K562 (cell line): ENCODE measurements around the gene NET1. TPM values are rescaled to one million over a fixed set of nuclear protein-coding genes. Genes with fewer than 3 reads are reported as not detected.

ENCODE experiments used
- MNT ChIP-seq, 2 experiments: fragments of 450-650 bp; conservative IDR thresholded peaks; 2 replicates each; pipeline ENCODE4 v1.6.1; 2017; ENCODE audit warnings: mild to moderate bottlenecking in 2 of 2, moderate library complexity in 2 of 2
- SMARCE1 ChIP-seq: fragments of 450-650 bp; IDR thresholded peaks from 2 replicates; pipeline ENCODE4 v1.7.1; 2016; ENCODE audit warnings: mild to moderate bottlenecking
- polyA plus RNA-seq, 8 experiments: library from polyadenylated mRNA; depleted of rRNA in 4 of 8; stranded (reverse) in 5 of 8; unstranded in 3 of 8; fragments of >200 nt; fragmentation: Nextera tagmentation in 2 of 8; fragmentation: Illumina TruSeq in 1 of 8; extraction: Ambion mirVana in 2 of 8; extraction: Trizol in 1 of 8; gene quantifications; 2 replicates each; pipeline versions ENCODE4 v1.2.1 to v1.2.3, GENCODE V29; 2011 to 2014; ENCODE audit warnings: inconsistent platforms in 1 of 8, missing spikeins in 1 of 8
- total RNA-seq, 7 experiments: library from RNA; depleted of rRNA in 6 of 7; stranded (reverse); fragments of >200 nt in 6 of 7; fragmentation: Illumina TruSeq in 2 of 7; extraction: Trizol in 2 of 7; gene quantifications; 2 replicates each; pipeline versions ENCODE4 v1.2.1 to v1.2.3, GENCODE V29; 2011 to 2021; ENCODE audit warnings: low replicate concordance in 1 of 7
- TF ChIP-seq, protein P1 (sequence below): fragments of 250-450 bp; sonication (Bioruptor Pico); IDR thresholded peaks from 2 replicates; pipeline ENCODE4 v1.4.0; 2020
- TF ChIP-seq, protein P2 (sequence below), 2 experiments: IDR thresholded peaks in 1 of 2; conservative IDR thresholded peaks in 1 of 2; 2 replicates each; pipeline ENCODE4 v1.6.1; 2016; ENCODE audit warnings: low read depth in 2 of 2, mild to moderate bottlenecking in 1 of 2, missing compliant biosample characterization in 1 of 2, missing genetic modification characterization in 1 of 2, moderate library complexity in 1 of 2

The NET1 gene
- total and polyA plus RNA-seq, 9 of the 15 experiments (the other 6 are each of a cell fraction or from before 2014, with no cell fraction given): 47.4 to 258 (median 106) TPM

- TF ChIP-seq, protein P1, sequence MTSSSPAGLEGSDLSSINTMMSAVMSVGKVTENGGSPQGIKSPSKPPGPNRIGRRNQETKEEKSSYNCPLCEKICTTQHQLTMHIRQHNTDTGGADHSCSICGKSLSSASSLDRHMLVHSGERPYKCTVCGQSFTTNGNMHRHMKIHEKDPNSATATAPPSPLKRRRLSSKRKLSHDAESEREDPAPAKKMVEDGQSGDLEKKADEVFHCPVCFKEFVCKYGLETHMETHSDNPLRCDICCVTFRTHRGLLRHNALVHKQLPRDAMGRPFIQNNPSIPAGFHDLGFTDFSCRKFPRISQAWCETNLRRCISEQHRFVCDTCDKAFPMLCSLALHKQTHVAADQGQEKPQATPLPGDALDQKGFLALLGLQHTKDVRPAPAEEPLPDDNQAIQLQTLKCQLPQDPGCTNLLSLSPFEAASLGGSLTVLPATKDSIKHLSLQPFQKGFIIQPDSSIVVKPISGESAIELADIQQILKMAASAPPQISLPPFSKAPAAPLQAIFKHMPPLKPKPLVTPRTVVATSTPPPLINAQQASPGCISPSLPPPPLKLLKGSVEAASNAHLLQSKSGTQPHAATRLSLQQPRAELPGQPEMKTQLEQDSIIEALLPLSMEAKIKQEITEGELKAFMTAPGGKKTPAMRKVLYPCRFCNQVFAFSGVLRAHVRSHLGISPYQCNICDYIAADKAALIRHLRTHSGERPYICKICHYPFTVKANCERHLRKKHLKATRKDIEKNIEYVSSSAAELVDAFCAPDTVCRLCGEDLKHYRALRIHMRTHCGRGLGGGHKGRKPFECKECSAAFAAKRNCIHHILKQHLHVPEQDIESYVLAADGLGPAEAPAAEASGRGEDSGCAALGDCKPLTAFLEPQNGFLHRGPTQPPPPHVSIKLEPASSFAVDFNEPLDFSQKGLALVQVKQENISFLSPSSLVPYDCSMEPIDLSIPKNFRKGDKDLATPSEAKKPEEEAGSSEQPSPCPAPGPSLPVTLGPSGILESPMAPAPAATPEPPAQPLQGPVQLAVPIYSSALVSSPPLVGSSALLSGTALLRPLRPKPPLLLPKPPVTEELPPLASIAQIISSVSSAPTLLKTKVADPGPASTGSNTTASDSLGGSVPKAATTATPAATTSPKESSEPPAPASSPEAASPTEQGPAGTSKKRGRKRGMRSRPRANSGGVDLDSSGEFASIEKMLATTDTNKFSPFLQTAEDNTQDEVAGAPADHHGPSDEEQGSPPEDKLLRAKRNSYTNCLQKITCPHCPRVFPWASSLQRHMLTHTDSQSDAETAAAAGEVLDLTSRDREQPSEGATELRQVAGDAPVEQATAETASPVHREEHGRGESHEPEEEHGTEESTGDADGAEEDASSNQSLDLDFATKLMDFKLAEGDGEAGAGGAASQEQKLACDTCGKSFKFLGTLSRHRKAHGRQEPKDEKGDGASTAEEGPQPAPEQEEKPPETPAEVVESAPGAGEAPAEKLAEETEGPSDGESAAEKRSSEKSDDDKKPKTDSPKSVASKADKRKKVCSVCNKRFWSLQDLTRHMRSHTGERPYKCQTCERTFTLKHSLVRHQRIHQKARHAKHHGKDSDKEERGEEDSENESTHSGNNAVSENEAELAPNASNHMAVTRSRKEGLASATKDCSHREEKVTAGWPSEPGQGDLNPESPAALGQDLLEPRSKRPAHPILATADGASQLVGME (CRISPR knock-in tag): peak; percentile 39; the same call in 1 of the 2 replicates
- TF ChIP-seq MNT (conservative IDR thresholded peaks at IDR 0.05) (peak; percentile 30 to 49; a peak in 2 of 4 replicates), SMARCE1 (no peak)
- TF ChIP-seq, protein P2, sequence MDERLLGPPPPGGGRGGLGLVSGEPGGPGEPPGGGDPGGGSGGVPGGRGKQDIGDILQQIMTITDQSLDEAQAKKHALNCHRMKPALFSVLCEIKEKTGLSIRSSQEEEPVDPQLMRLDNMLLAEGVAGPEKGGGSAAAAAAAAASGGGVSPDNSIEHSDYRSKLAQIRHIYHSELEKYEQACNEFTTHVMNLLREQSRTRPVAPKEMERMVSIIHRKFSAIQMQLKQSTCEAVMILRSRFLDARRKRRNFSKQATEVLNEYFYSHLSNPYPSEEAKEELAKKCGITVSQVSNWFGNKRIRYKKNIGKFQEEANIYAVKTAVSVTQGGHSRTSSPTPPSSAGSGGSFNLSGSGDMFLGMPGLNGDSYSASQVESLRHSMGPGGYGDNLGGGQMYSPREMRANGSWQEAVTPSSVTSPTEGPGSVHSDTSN (CRISPR knock-in tag; IDR thresholded peaks at IDR 0.05; ENCODE audit: low read depth): peak; percentile 72
- TF ChIP-seq, protein P2 (tag; conservative IDR thresholded peaks at IDR 0.05; ENCODE audit: low read depth): peak; percentile 82
Measured at GRCh38 chr10:5480162-5480941, 68.0 kb downstream of the NET1 start (continued).
